Esophagus muscularis mucosa (tissue), 4 donors: ENCODE data around the gene SFRP2.

Experiments
- EP300 ChIP-seq: sonication (generic); formaldehyde crosslinking; IDR thresholded peaks from one replicate; pipeline ENCODE4 v1.6.1; 2017; ENCODE audit warnings: antibody characterized with exemption
- POLR2A ChIP-seq: fragments of 450-650 bp; IDR thresholded peaks from one replicate; pipeline ENCODE4 v1.6.1; 2017; ENCODE audit warnings: antibody characterized with exemption, moderate library complexity, mild to moderate bottlenecking, low read depth
- POLR2AphosphoS5 ChIP-seq, 2 donors: sonication (generic); formaldehyde crosslinking; IDR thresholded peaks; one replicate each; pipeline ENCODE4 v1.6.1; 2017; ENCODE audit warnings: antibody characterized with exemption in 2 of 2
- TF ChIP-seq, protein P1 (sequence below), 3 experiments: fragments of 200-600 bp in 2 of 3; fragments of 450-650 bp in 1 of 3; sonication (generic) in 2 of 3; IDR thresholded peaks; one replicate each; pipeline ENCODE4 v1.5.1; 2017 to 2019; ENCODE audit warnings: antibody characterized with exemption in 3 of 3, mild to moderate bottlenecking in 2 of 3, moderate library complexity in 1 of 3

DNA sequence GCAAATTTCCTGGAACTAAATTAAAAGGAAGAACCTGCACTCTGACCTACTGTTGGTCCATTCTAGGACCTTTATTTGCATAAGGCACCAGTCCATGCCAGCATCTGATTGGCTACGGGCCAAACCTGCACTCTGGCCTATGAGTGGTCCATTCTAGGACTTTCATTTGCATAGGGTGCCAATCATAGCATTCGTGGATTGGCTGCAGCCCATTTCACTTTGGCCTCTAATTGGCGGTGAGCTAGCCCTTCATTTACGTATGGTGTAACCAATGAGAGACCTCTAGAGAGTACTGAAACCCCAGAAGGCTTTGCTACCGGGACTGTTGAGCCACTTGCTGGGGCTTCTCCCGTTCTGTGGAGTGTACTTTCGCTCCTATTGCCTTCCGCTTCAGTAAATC lies 23.0 kb downstream of the SFRP2 start:
- TF ChIP-seq, protein P1, sequence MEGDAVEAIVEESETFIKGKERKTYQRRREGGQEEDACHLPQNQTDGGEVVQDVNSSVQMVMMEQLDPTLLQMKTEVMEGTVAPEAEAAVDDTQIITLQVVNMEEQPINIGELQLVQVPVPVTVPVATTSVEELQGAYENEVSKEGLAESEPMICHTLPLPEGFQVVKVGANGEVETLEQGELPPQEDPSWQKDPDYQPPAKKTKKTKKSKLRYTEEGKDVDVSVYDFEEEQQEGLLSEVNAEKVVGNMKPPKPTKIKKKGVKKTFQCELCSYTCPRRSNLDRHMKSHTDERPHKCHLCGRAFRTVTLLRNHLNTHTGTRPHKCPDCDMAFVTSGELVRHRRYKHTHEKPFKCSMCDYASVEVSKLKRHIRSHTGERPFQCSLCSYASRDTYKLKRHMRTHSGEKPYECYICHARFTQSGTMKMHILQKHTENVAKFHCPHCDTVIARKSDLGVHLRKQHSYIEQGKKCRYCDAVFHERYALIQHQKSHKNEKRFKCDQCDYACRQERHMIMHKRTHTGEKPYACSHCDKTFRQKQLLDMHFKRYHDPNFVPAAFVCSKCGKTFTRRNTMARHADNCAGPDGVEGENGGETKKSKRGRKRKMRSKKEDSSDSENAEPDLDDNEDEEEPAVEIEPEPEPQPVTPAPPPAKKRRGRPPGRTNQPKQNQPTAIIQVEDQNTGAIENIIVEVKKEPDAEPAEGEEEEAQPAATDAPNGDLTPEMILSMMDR (IDR thresholded peaks at IDR 0.05), result no peak
- TF ChIP-seq POLR2A (no peak), POLR2AphosphoS5 (IDR thresholded peaks at IDR 0.05) (no peak), EP300 (no peak)
